Osteocyte (in vitro differentiated cells): ENCODE measurements around the gene ACP6. TPM values are rescaled to one million over a fixed set of nuclear protein-coding genes. Genes with fewer than 3 reads are reported as not detected.

Source experiments
- DNase-seq: peaks from one replicate; pipeline ENCODE4 v3.0.0; 2021; ENCODE audit warnings: mixed read lengths; ENCODE audit not compliant: unreplicated experiment; ENCODE audit errors: extremely low spot score
- H3K27ac Mint-ChIP-seq: one replicate; pipeline ENCODE4 v1.8.0; 2021; ENCODE audit warnings: mild to moderate bottlenecking, mixed read lengths; ENCODE audit not compliant: unreplicated experiment
- H3K27me3 Mint-ChIP-seq: one replicate; pipeline ENCODE4 v1.8.0; 2021; ENCODE audit warnings: mixed read lengths; ENCODE audit not compliant: unreplicated experiment
- H3K36me3 Mint-ChIP-seq: one replicate; pipeline ENCODE4 v1.8.0; 2021; ENCODE audit warnings: mixed read lengths; ENCODE audit not compliant: unreplicated experiment
- H3K4me1 Mint-ChIP-seq: one replicate; pipeline ENCODE4 v1.8.0; 2021; ENCODE audit warnings: mixed read lengths; ENCODE audit not compliant: unreplicated experiment
- H3K4me3 Mint-ChIP-seq: one replicate; pipeline ENCODE4 v1.8.0; 2021; ENCODE audit warnings: mild to moderate bottlenecking, moderate library complexity, mixed read lengths; ENCODE audit not compliant: unreplicated experiment
- H3K9me3 Mint-ChIP-seq: one replicate; pipeline ENCODE4 v1.8.0; 2021; ENCODE audit warnings: mixed read lengths; ENCODE audit not compliant: unreplicated experiment
- total RNA-seq: library from RNA; stranded (reverse); gene quantifications from 2 replicates; pipeline ENCODE4 v1.2.1, GENCODE V29; 2021
- TF ChIP-seq, protein P1 (sequence below): fragments of 200-600 bp; sonication (generic); IDR thresholded peaks from 2 replicates; pipeline ENCODE4 v1.5.0; 2021; ENCODE audit warnings: antibody characterized with exemption, mild to moderate bottlenecking, moderate library complexity

ACP6 gene
- total RNA-seq, 1 donor from 2014 or later = 12.6 TPM

DNA sequence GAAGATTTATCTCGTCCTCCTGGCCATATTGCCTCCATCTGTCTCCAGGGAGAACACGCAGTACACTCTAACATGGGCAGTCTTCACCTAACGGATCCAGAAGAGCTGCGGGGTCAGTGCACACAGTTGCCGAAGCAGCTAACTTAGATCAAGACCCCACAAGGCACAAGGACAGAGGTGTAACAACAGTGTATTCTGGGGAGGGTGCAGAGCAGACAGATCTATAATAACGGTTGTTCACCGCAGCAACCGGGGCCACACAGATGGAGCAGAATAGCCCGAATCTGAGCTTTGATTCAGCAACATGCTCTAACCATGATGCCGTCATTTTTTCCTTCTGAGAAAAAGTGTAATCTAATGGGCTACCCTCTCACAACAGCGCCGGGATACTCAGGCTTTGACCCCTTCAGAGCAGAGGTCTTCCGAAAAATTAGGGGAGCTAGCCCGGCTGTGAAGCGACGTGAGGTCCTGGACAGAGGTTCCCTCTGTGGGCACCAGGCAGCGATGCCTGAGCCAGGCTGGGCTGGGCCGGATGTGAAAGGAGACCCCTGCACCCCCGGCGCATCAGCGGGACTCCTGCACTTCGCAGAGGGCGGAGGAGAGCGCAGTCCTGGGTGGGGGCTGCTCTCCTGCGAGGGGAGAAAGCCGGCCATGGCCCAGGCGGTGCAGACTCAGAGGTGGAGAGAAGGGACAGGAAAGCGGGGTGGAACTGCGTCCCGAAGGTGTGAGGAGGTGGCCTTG lies 71.5 kb downstream of the ACP6 start:
- Mint-ChIP-seq H3K4me1 (peaks cover 30% of the 10 kb centered on the region), H3K27me3 (no peaks in the 10 kb centered on the region), H3K9me3 (no peaks in the 10 kb centered on the region), H3K4me3 (peak overlapping the region; percentile 93), H3K36me3 (no peaks in the 10 kb centered on the region), H3K27ac (peak overlapping the region; percentile 94)
- no peak for DNase-seq
- TF ChIP-seq, protein P1, sequence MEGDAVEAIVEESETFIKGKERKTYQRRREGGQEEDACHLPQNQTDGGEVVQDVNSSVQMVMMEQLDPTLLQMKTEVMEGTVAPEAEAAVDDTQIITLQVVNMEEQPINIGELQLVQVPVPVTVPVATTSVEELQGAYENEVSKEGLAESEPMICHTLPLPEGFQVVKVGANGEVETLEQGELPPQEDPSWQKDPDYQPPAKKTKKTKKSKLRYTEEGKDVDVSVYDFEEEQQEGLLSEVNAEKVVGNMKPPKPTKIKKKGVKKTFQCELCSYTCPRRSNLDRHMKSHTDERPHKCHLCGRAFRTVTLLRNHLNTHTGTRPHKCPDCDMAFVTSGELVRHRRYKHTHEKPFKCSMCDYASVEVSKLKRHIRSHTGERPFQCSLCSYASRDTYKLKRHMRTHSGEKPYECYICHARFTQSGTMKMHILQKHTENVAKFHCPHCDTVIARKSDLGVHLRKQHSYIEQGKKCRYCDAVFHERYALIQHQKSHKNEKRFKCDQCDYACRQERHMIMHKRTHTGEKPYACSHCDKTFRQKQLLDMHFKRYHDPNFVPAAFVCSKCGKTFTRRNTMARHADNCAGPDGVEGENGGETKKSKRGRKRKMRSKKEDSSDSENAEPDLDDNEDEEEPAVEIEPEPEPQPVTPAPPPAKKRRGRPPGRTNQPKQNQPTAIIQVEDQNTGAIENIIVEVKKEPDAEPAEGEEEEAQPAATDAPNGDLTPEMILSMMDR = no peak

DNA sequence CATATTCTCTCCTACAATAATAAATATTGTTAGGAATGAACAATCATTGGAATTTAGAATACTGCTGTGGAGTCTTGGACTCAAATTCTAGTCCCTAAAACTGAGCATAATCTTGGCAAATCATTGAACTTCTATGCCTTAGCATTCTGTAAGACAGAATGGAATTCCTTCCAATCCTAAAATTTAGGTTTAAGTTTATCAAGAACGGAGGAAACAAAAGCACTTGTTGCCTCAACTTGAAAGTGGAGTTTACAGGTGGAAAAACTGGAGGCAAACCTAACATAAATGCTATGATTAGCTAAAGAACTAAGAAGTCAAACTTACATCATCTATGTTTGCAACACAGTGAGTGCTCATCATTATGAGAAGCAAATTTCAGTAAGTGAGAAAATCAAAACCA lies 73.3 kb downstream of the ACP6 start:
- no peak for DNase-seq
- TF ChIP-seq, protein P1 = no peak
- no peaks in the 10 kb centered on the region for H3K36me3 Mint-ChIP-seq
- no peaks in the 10 kb centered on the region for H3K27me3 Mint-ChIP-seq
- H3K27ac Mint-ChIP-seq = no peak overlapping the region
- H3K9me3 Mint-ChIP-seq = no peaks in the 10 kb centered on the region
- H3K4me1 Mint-ChIP-seq = peaks cover 25% of the 10 kb centered on the region
- no peak overlapping the region for H3K4me3 Mint-ChIP-seq

Other genes starting within 250 kb of the ACP6 start
- gene BCL9, start 129.0 kb downstream of the ACP6 start, total RNA-seq = 30.8 and 32.5 TPM in 2 replicates
- not detected in 2 replicates for gene GJA5, start 90.1 kb upstream of the ACP6 start, total RNA-seq
- not detected in 2 replicates for gene GJA8, start 232.3 kb upstream of the ACP6 start, total RNA-seq